ENCODE data around the gene TBC1D7. TPM values are rescaled to one million over a fixed set of nuclear protein-coding genes. Genes with fewer than 3 reads are reported as not detected.

The TBC1D7 gene
- total and polyA plus RNA-seq, 10 of the 15 experiments (the other 5 are each of a cell fraction or from before 2014, with no cell fraction given): 20.1 to 65.9 (median 31.3) TPM

DNA sequence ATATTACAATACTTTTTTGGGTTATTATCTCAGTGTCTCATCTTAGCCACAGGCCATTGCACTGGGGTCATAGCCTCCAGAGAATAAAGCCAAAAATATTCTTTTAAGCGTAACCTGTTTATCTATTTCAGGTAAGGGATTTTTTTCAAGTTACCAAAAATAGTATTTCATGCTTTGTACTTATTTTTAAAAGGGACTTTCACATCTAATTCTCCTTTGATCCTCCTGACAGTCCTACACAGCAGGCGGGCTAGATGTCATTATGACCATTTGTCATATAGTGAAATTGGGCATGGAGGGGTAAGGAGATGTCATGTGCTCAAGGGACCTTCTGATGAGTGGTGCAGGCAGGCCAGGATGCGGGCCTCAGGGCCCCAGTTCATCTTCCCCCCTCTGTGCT, 68.9 kb downstream of the TBC1D7 start (continued):
- TF ChIP-seq, protein P1, sequence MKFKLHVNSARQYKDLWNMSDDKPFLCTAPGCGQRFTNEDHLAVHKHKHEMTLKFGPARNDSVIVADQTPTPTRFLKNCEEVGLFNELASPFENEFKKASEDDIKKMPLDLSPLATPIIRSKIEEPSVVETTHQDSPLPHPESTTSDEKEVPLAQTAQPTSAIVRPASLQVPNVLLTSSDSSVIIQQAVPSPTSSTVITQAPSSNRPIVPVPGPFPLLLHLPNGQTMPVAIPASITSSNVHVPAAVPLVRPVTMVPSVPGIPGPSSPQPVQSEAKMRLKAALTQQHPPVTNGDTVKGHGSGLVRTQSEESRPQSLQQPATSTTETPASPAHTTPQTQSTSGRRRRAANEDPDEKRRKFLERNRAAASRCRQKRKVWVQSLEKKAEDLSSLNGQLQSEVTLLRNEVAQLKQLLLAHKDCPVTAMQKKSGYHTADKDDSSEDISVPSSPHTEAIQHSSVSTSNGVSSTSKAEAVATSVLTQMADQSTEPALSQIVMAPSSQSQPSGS (IDR thresholded peaks at IDR 0.05; ENCODE audit: low read length): peak; percentile 99
- TF ChIP-seq NR2F1 (conservative IDR thresholded peaks at IDR 0.05) (peak; percentile 98), PRDM15 (CRISPR knock-in tag; IDR thresholded peaks at IDR 0.05) (no peak), ASH2L (IDR thresholded peaks at IDR 0.05; ENCODE audit: borderline replicate concordance, low read depth) (no peak), FOS (IDR thresholded peaks at IDR 0.05; ENCODE audit: borderline replicate concordance, extremely low read depth, insufficient read length) (no peak), MEF2A (IDR thresholded peaks at IDR 0.05; ENCODE audit: insufficient read depth, low read depth, low read length) (peak; percentile 100), NBN (IDR thresholded peaks at IDR 0.05) (peak; percentile 97), EGR1 (IDR thresholded peaks at IDR 0.05; ENCODE audit: borderline replicate concordance in 1 of 2, low read depth in 2 of 2, low read length in 2 of 2) (0 out of 3 replicates have a peak, but pooled peaks of 1 of the 2 experiments have one; percentile 3), ZNF622 (IDR thresholded peaks at IDR 0.05) (no peak), CBX3 (IDR thresholded peaks at IDR 0.05; ENCODE audit: borderline replicate concordance, low read depth) (no peak), SIX5 (IDR thresholded peaks at IDR 0.05; ENCODE audit: low read depth, low read length, severe bottlenecking) (no peak), HCFC1 (IDR thresholded peaks at IDR 0.05; ENCODE audit: low read length) (no peak), RUNX3 (IDR thresholded peaks at IDR 0.05; ENCODE audit: low read length) (peak; percentile 93), TARDBP (IDR thresholded peaks at IDR 0.05; ENCODE audit: borderline replicate concordance) (no peak)
- TF ChIP-seq, protein P2, sequence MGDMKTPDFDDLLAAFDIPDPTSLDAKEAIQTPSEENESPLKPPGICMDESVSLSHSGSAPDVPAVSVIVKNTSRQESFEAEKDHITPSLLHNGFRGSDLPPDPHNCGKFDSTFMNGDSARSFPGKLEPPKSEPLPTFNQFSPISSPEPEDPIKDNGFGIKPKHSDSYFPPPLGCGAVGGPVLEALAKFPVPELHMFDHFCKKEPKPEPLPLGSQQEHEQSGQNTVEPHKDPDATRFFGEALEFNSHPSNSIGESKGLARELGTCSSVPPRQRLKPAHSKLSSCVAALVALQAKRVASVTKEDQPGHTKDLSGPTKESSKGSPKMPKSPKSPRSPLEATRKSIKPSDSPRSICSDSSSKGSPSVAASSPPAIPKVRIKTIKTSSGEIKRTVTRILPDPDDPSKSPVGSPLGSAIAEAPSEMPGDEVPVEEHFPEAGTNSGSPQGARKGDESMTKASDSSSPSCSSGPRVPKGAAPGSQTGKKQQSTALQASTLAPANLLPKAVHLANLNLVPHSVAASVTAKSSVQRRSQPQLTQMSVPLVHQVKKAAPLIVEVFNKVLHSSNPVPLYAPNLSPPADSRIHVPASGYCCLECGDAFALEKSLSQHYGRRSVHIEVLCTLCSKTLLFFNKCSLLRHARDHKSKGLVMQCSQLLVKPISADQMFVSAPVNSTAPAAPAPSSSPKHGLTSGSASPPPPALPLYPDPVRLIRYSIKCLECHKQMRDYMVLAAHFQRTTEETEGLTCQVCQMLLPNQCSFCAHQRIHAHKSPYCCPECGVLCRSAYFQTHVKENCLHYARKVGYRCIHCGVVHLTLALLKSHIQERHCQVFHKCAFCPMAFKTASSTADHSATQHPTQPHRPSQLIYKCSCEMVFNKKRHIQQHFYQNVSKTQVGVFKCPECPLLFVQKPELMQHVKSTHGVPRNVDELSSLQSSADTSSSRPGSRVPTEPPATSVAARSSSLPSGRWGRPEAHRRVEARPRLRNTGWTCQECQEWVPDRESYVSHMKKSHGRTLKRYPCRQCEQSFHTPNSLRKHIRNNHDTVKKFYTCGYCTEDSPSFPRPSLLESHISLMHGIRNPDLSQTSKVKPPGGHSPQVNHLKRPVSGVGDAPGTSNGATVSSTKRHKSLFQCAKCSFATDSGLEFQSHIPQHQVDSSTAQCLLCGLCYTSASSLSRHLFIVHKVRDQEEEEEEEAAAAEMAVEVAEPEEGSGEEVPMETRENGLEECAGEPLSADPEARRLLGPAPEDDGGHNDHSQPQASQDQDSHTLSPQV (IDR thresholded peaks at IDR 0.05): peak; percentile 84; the same call in 1 of the 2 replicates

Data from GM12878 (cell line).